OCI-LY3 (cell line): ENCODE data around the gene WFDC2.

ENCODE experiments used
- H2AFZ ChIP-seq: fragments of 200-600, 300-600 bp; shearing (Covaris generic); 2 replicates; pipeline ENCODE4 v1.6.0; 2014; ENCODE audit warnings: antibody characterized with exemption, low read depth, low read length
- H3K27ac ChIP-seq: fragments of 200-600, 300-600 bp; sonication (generic); 2 replicates; pipeline ENCODE4 v1.5.1; 2014; ENCODE audit warnings: mild to moderate bottlenecking, low read length, moderate library complexity, mixed read lengths
- H3K27me3 ChIP-seq: fragments of 200-600, 300-600 bp; sonication (generic); 2 replicates; pipeline ENCODE4 v1.6.1; 2014; ENCODE audit warnings: low read depth, low read length, mixed read lengths
- H3K36me3 ChIP-seq: fragments of 200-600, 300-600 bp; sonication (generic); replicated peaks from 2 replicates; pipeline ENCODE3; 2014; ENCODE audit warnings: low read depth, low read length, mixed read lengths
- H3K4me1 ChIP-seq: fragments of 300-600, 200-600 bp; sonication (generic); 2 replicates; pipeline ENCODE4 v1.6.1; 2014; ENCODE audit warnings: low read length, mixed read lengths
- H3K4me2 ChIP-seq: fragments of 200-600, 300-600 bp; sonication (generic); 2 replicates; pipeline ENCODE4 v1.6.1; 2014; ENCODE audit warnings: low read length, mixed read lengths
- H3K4me3 ChIP-seq: fragments of 300-600, 200-600 bp; sonication (generic); 2 replicates; pipeline ENCODE4 v1.5.1; 2014; ENCODE audit warnings: antibody characterized with exemption, mild to moderate bottlenecking, low read length, moderate library complexity
- H3K79me2 ChIP-seq: fragments of 300-600, 200-600 bp; shearing (Covaris generic); 2 replicates; pipeline ENCODE4 v1.6.1; 2014; ENCODE audit warnings: mild to moderate bottlenecking, low read length, mixed read lengths
- H3K9ac ChIP-seq: fragments of 300-600, 200-600 bp; shearing (Covaris generic); 2 replicates; pipeline ENCODE4 v1.6.0; 2014; ENCODE audit warnings: mild to moderate bottlenecking, low read length, moderate library complexity
- H3K9me3 ChIP-seq: fragments of 200-600, 300-600 bp; shearing (Covaris generic); 2 replicates; pipeline ENCODE4 v1.6.1; 2014; ENCODE audit warnings: low read length, mixed read lengths; ENCODE audit not compliant: insufficient read depth
- H4K20me1 ChIP-seq: fragments of 200-600, 300-600 bp; sonication (generic); 2 replicates; pipeline ENCODE4 v1.6.1; 2016; ENCODE audit warnings: low read length, mixed read lengths; ENCODE audit not compliant: insufficient read depth
- CTCF ChIP-seq: fragments of 200-600, 300-600 bp; sonication (generic); IDR thresholded peaks from 2 replicates; pipeline ENCODE4 v1.5.1; 2014; ENCODE audit warnings: antibody characterized with exemption, low read length, low read depth
- EZH2phosphoT487 ChIP-seq: fragments of 200-600 bp; shearing (Covaris generic); IDR thresholded peaks from 2 replicates; pipeline ENCODE4 v1.6.1; 2018; ENCODE audit warnings: antibody characterized with exemption, mixed run types, low read depth

The WFDC2 gene

GRCh38 chr20:45469336-45470261, at the start of gene WFDC2:
Gene WFDC2 (plus strand): TSS chr20:45469753. CDS start chr20:45469782, 29 bp downstream.
- H3K4me2 ChIP-seq, result peak within 1 kb of the TSS; percentile 77
- TF ChIP-seq CTCF, result no peak
- TF ChIP-seq EZH2phosphoT487, result no peak
- peak within 1 kb of the TSS; percentile 70 for H3K4me3 ChIP-seq
- H3K79me2 ChIP-seq, result no peaks in the 10 kb centered on the region
- no peaks in the 10 kb centered on the region for H3K9me3 ChIP-seq
- H3K27ac ChIP-seq, result no peak within 1 kb of the TSS
- peaks cover 70% of the 10 kb centered on the region for H3K27me3 ChIP-seq
- peak within 1 kb of the TSS; percentile 22 for H3K9ac ChIP-seq
- H2AFZ ChIP-seq, result peak within 1 kb of the TSS; percentile 16; the same call in 1 of the 2 replicates
- no peaks in the 10 kb centered on the region for H4K20me1 ChIP-seq
- no peaks in the 10 kb centered on the region; the same call in 1 of the 2 replicates for H3K4me1 ChIP-seq
- no peaks in the 10 kb centered on the region for H3K36me3 ChIP-seq

GRCh38 chr20:45420125-45420524, 49.4 kb upstream of the WFDC2 start:
- H3K4me3 ChIP-seq, result no peak overlapping the region

GRCh38 chr20:45423700-45424099, 45.9 kb upstream of the WFDC2 start:
- Histone ChIP-seq H2AFZ (no peak overlapping the region), H3K27me3 (no peaks in the 10 kb centered on the region), H3K36me3 (peaks cover 56% of the 10 kb centered on the region), H3K4me3 (no peak overlapping the region), H3K4me1 (no peaks in the 10 kb centered on the region), H3K9ac (no peak overlapping the region), H4K20me1 (no peaks in the 10 kb centered on the region), H3K9me3 (no peaks in the 10 kb centered on the region), H3K79me2 (no peaks in the 10 kb centered on the region), H3K4me2 (no peak overlapping the region), H3K27ac (no peak overlapping the region)
- TF ChIP-seq EZH2phosphoT487, result no peak
- no peak for TF ChIP-seq CTCF

More at GRCh38 chr20:45420125-45420524, 49.4 kb upstream of the WFDC2 start:
- TF ChIP-seq EZH2phosphoT487, result no peak
- Histone ChIP-seq H3K4me2 (no peak overlapping the region), H2AFZ (no peak overlapping the region), H3K27ac (no peak overlapping the region), H3K36me3 (peaks cover 45% of the 10 kb centered on the region), H3K79me2 (peaks cover 27% of the 10 kb centered on the region), H3K9me3 (no peaks in the 10 kb centered on the region), H3K4me1 (peaks cover 11% of the 10 kb centered on the region), H4K20me1 (no peaks in the 10 kb centered on the region), H3K9ac (no peak overlapping the region), H3K27me3 (no peaks in the 10 kb centered on the region)

GRCh38 chr20:45425561-45425960, 44.0 kb upstream of the WFDC2 start:
- TF ChIP-seq CTCF (no peak), EZH2phosphoT487 (no peak)
- Histone ChIP-seq H3K4me3 (no peak overlapping the region), H3K36me3 (peaks cover 43% of the 10 kb centered on the region)

More at GRCh38 chr20:45425561-45425960, 44.0 kb upstream of the WFDC2 start:
- H3K4me2 ChIP-seq, result no peak overlapping the region
- H3K9me3 ChIP-seq, result no peaks in the 10 kb centered on the region
- no peak overlapping the region for H3K27ac ChIP-seq
- H3K79me2 ChIP-seq, result no peaks in the 10 kb centered on the region
- no peaks in the 10 kb centered on the region for H3K27me3 ChIP-seq
- no peak overlapping the region for H2AFZ ChIP-seq
- H3K4me1 ChIP-seq, result no peaks in the 10 kb centered on the region
- no peak overlapping the region for H3K9ac ChIP-seq
- H4K20me1 ChIP-seq, result no peaks in the 10 kb centered on the region
